Esophagus squamous epithelium (tissue), 4 donors: ENCODE results near the gene RPS19BP1.

Source experiments
- CTCF ChIP-seq, 6 experiments: fragments of 450-650 bp in 4 of 6; fragments of 200-600 bp in 2 of 6; sonication (generic) in 2 of 6; IDR thresholded peaks; one replicate each; pipeline ENCODE4 v1.5.1; 2016 to 2019; ENCODE audit warnings: antibody characterized with exemption in 6 of 6, mild to moderate bottlenecking in 4 of 6, moderate library complexity in 4 of 6
- POLR2A ChIP-seq, 4 donors: fragments of 450-650 bp; IDR thresholded peaks; one replicate each; pipeline ENCODE4 v1.6.1; 2017; ENCODE audit warnings: antibody characterized with exemption in 4 of 4, mild to moderate bottlenecking in 4 of 4, moderate library complexity in 3 of 4

- TF ChIP-seq CTCF (IDR thresholded peaks at IDR 0.05) (no peak), POLR2A (IDR thresholded peaks at IDR 0.05) (no peak)
Measured at GRCh38 chr22:39525658-39525975, 6.9 kb downstream of the RPS19BP1 start.
